NOMO-1 (cell line): ENCODE results near the gene JARID2.

Experiments
- DNase-seq, 2 experiments: peaks; one replicate each; lab custom pipeline; 2025; ENCODE audit not compliant: unreplicated experiment in 2 of 2; lab: John Stamatoyannopoulos, UW

Gene JARID2

DNA sequence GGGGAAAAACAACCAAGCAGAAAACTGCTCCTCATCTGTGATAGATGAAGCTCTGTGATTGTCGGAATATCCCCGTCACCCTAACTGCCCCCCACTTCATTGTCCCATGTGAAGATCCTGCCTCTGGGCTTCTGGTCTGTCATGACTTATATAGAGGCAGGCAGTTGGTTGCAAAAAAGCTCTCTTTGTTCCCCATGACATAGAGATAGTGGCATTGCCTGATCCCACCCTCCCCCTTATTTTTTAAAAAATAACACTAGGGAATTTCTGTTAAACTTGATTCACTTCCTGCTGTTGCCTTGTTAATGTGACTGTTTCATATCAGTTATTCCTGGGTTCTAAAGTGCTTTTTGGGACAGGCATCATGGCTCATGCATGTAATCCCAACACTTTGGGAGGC, 203.1 kb downstream of the JARID2 start:
- DNase-seq = no peak

DNA sequence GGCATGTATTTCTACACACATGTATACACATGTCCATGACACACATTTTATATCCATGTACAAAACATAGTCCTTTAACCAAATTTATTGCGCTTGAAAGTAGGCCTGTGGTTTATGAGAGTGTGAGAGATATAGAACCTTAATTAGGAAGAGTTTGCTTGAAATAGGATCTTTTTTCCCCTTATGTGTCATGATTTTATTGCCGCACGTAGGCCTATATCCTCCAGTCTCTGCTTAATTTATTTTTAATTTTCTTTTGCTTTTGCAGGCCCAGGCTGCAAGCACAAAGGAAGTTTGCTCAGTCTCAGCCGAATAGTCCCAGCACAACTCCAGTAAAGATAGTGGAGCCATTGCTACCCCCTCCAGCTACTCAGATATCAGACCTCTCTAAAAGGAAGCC, 205.9 kb downstream of the JARID2 start:
- DNase-seq = no peak

DNA sequence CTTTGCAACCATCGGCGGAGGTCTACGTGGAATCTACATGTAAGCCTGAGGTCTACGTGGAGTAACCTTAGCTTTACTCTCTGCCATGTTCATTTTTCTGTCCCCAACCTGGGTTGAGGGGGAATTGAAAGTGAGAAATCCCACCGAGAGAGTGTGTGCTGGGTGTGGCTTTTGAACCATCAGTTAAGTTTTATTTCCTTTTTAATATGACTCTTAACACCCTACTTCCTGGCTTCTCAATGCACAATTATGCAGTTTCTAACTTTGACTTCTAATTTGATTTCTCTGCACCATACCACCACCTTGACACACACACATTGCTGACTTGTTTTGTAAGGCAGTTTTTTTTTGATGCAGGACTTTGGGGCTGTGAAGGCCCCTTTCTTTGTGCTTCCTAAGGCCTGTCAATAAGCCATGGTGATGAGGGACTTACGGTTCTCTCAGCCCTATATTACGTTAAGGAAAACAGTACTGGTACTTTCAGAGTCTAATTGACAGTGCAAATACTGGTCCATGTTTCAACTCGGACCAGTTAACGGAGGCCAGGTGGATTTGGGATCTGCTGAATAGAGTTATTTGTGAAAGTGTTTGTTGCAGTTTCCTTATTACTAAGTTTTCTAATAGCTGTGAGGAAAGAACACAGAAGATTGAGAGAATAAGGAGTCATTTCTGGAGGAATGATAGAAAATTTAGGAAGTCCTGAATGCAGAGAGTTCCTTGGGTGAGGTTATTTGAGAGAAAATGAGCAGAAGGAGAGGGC, 206.5 kb downstream of the JARID2 start:
- DNase-seq = no peak

DNA sequence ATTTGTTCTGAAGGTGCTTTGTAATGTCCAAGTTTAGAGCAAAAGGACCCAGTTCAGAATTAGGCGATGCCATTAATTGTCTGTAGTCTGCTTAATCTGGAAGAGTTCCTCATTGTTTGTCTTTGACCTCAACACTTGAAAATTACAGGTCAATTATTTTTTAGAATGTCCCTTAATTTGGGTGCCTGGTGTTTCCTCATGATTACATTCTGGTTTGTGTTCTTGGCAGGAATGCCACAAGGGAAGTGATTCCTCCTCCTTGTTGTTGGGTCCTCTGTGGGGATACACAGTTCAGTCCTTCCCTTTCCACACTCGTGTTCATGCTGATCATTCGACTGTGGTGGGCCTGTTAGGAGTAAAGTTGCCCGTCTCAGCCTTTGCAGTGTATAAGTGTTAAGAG, 207.3 kb downstream of the JARID2 start:
- DNase-seq = no peak

DNA sequence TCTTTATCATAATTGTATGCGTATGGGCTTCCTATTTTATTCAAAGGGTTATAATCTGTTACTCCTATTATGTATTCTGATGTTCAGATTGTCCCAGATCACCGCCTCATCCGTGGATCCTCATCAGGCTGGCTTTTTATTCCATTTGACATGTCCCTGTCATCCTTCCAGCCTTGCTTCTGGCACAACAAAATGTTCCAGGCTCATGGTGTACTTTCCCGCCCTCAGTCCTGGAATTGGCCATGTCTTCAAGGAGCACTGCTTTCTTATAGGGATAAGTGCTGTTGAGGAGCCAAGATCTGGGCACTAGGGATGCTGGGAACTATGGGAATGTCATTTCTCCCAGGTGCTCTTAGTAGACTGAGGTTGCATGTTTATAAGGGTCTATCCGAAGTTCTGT, 207.8 kb downstream of the JARID2 start:
- no peak for DNase-seq

DNA sequence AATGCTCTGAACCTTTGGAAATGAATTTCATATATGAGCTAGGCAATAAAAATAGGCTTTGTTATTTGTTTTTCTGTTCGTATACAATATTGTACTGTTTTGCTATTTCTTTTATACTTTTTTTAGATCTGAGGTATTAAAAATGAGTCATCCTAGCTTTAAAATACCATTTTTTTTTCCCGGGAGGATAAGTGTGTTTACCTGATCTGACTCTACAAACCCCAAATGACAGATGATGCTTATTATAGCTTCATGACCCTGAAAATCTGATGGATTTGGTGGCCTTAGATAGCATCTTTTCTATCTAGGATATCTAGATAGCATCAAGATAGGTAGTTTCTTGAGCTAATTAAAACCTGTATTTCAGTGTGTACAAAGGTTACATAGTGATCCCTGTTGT, 210.6 kb downstream of the JARID2 start:
- DNase-seq = no peak

DNA sequence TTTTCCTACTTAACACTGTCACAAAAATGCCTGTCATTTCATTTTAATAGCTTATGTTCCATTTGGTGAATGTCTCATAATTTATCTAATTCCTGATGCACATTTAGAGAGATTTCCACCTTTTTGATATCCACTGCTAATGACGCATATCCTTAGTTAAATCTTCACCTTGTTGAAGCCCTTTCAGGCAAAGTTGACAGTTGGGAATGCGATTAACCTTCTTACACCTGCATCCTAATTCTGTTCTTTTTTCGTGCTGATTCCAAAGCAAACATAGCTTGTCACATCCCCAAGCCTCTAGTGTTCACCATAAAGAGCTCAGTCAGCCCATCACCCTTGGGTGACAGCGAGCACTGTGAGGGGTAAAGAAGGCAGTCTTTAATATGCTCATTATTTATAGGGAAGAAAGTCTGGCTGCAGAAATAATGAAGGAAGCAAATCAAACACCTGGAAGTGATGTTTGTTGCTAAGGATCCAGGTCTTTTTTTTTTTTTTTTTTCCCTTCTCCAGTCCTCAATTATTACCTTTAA, 211.3 kb downstream of the JARID2 start:
- no peak for DNase-seq

DNA sequence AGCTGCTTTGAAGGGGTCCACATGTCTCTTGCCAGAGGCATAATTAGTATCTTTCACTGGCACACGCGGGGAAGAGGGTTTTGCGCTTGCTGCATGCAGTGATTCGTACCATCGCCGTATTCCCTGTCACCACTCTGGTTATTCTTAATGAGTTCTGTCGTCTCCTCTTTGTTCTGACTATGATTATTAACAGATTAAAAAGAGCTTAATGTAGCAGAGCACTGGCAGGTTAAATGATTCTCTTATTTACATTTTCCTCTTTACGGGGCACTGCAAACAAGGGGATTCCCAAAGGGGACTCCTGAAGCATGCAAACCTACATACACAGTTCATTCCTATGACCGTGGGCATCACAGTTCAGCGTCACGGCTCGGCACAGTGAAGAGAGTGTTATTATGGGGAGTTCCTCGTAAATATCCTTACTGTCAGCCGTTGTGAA, 212.2 kb downstream of the JARID2 start:
- DNase-seq = no peak

DNA sequence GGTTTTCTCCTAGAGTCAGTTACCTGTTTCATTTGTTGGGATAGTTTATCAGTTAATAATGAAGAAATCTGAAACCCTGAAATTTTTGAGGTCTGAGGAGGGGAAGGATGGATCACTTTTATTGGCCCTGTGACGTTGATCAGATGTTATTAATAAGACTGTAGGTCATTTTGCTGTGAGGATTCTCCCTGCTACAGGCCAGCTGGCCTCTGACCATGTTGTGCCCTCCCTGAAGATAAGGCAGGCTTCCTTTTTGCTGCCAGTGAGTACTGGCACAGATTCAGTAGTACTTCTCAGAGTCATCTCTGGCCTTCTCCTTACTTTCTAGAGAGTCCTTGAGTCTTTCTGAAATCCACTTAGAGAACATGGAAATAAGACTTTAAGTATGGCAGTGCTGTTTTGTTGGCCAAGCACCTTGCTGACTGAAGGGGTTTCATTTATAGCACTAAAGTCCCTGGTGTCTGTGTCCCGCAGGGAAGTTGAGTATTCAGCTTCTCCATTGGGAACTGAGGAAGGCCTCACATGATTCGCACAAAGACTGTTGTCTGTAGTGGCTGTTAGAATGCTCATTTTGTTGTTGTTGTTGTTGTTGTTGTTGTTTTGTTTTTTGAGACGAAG, 214.3 kb downstream of the JARID2 start:
- DNase-seq = no peak

DNA sequence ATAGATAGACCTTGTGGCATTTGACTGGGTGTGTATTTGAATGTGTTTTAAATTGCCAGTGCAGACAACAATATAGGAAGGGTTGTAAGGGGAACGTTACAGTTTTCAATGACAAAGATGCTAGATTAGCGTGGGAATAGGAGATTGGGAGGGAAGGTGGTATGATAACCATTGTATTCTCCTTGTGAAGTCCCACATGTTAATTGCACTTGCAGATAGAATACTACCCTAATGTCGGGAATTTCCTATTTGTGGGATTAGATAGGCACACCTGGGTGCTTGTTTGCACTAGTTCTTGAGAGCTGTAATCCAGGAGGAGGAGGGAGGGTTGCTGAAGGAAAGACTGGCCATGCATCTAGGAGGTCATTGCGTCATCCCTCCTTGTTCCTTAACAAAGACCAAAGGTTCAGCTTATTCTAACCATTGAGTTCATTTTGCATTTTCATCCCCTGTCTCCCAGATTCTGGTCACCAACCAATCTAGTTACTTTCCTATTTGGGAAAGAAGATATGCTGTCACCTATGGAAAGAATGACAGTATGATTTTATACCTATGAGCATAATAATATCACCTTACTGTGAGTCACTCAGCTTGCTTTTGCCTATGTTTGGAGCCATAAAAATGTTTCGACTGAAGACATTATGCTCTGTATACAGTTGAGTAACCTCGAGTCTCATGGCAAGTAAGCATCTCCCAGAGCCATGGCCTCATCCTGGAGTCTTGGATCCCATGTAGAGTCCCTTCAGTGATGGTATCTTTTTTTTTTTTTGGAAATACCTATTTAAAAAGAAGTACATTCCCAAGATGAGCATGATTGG, 215.5 kb downstream of the JARID2 start:
- DNase-seq = no peak

DNA sequence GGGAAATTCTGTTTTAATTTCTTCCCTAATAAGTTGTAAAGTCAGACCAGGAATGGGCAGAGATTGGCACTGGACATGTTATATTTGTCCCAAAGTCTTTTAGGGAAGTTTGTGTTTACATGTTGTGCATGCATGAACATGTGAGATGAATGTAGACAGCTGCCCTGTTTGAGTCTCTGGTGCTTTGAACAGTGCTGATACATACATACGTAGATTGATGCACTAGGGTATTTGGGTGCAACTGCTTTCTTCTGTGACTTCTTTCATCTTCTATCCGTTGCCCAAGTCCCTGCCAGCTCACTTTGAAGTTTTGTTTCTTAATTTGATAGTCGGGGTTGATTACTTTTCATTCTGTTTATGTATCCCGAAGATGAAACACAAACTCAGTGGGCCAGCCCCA, 216.4 kb downstream of the JARID2 start:
- no peak for DNase-seq

DNA sequence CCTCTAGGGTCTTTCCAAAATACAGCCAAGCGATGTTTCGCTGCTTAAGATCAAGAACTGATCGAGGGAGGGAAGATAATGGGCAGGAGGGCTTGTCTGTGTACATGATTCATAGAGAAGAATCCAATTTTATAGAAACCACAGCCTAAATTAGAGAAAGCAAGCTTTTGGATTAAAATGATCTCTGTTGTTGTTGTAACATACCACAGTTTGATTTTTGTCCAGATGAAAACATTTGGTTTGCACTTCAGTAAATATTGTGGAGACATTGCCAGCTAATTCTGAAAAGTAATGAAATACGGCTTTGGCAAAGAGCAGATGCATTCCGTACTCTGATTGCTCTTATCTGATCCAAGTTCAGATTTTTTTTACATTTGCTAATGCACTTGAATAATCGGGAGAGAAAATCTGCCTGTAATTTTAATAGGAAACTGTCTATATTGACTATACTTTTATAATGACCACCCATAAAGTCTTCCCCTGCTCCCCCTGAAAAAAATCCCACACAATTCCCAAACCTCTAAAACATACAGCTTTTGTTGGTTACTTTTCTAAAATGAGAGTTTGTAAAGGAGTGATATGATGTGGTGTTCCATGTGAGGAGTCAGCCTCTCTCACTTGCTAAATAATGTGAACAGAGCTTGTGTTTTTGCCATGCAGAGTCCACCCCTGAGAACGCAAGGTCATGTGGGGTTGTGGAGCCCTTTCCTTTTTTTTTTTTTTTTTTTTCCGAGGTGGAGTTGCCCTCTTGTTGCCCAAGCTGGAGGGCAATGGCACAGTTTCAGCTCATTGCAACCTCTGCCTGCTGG, 217.1 kb downstream of the JARID2 start:
- no peak for DNase-seq

DNA sequence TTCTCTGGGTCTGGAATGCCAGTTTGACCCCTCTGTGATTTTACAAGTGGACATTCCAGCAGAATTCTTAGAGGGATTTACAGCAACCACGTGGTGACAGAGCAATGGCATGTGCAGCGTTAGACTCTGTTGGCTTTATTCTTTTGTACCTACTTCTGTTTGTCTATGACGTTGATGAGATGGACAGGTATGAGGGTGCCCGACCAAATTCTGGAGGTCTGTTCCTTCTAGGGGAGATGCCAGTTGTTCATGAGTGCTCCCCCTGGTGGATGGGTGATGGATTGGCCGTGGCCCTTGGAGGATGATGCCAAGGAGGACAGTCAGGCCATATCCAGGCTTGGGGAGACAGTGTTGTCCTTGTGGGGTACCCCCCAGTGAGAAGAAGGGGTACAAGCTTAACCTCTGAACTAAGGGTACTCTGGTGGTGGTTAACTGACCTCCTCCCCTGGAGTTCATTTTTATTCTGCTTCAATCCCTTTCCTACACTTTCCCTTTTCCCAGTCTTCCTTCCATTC, 218.4 kb downstream of the JARID2 start:
- DNase-seq = peak in 1 of 2 experiments; percentile 33

DNA sequence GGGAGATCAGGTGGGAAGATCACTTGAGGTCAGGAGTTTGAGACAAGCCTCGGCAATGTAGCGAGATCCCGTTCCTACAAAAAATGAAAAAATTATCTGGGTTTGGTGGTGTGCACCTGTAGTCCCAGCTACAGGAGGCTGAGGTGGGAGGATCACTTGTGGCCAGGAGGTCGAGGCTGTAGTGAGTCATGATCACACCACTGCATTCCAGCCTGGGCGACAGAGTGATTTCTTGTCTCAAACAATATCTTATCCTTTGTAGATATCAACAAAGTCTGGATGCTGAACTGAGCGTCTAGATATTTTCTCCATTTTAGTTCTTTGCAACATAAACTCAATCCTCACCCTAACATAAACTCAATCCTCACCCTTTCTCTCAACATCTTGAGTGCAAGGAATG, 219.3 kb downstream of the JARID2 start:
- DNase-seq = no peak

DNA sequence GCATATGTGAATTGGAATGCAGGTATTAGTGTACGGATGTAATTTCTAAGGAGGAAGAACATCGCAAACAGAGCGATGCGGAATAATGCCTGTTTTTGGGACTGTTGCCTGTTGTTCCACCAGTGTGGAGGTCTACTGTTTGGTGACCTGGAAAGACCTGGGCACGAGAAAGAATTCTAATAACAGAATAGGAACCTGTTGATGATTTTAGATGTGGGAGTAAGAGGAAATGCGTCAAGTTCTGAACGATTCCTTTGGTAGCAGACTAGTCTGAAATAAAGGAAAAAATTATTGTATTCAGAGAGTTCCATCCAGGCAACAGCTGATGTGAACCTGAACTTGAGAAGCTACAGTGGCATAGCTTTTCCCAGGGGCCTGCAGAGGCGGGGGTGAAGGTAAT, 224.9 kb downstream of the JARID2 start:
- no peak for DNase-seq

DNA sequence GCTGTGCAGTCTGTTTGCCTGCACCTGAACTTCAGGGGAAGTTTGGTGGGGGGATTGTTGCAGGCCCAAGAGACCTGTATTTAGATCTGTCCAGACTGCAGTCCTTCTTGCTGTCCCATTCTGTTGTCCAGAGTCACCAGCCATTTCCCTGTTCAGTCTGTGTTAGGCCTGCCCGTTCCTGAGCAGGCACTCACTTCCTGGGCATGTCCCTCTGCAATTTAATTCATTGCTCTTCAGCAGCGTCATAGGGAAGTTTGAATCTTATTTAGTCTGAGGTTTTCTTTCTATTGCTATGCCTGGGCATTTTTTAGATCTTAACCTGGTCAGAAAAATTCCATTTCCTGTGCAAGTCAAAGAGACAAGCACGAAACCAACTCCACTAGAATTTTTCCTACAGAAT, 226.8 kb downstream of the JARID2 start:
- DNase-seq = no peak

DNA sequence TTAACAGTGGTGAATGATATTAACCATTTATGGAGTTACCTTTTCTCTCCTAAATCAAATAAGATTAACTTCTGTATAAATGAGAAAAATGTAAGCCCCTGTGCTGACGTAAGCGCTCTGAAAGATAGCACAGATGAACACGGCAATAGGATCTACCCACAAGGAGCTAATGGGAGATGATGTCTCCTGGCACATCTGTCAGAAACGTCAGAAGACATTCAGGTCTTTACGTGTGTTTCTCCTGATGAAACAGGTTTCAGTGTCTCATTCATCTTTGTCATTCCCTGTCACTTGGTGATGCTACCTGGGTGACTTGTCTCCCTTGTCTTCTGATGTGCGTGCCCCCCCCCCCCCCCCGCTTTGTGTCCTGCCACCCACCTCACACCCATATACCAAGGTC, 227.3 kb downstream of the JARID2 start:
- no peak for DNase-seq

DNA sequence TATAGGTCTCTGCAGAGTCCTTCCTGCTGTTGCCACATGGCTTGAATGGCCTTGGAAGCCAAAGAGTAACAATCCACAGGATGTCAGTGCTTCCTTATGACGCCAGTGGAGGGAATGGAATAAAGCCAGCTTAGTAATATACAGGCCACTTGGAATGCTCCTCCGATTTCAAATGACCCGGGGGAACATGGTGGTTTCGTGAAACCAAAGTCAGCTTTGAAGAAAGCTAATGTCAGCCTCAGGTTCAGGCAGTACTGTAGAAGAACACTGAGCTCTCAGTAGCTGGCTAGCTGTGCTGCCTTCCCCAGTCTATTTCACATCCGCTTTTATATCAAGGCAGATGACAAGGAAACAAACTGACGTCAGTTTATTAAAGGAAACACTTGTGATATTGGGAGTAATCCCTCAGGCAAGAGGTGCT, 227.9 kb downstream of the JARID2 start:
- no peak for DNase-seq

DNA sequence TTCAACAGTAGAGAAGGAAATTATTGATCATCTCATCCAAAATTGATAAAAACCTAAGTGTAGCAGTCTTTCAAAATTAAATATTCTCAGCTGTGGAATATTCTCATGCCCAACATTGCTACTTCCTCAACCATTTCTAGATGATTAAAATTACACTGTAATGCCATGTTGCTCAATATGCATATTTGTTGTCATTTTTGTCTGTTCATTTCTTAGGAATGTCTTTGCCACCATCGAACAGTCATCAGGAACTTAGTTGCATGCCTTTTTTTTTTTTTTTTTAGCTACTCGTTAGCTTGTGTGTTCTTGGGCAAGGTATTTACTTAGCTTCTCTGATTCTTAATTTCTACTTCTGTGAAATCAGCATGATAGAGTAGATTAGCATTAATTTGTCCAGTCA, 228.3 kb downstream of the JARID2 start:
- no peak for DNase-seq

DNA sequence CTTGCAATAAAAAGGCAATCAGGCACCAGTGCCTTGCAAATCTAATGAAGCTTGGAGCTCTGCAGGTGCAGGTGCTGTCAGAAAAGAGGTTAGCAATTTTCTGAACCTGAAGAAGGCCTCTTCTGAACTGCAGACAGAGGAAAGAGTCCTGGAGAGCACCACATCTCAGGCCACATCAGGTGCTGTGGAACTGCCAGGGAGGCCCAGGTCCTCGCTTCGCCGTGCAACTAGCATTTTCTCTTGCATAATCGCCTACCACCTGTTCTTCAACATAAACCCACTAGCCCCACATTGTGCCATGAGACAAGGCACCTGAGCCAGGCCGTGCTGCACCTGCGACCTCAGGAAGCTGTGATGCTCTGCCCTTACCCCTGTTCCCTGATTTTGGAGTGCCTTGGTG, 229.4 kb downstream of the JARID2 start:
- no peak for DNase-seq
